ENCODE results near the gene PLN.

DNA sequence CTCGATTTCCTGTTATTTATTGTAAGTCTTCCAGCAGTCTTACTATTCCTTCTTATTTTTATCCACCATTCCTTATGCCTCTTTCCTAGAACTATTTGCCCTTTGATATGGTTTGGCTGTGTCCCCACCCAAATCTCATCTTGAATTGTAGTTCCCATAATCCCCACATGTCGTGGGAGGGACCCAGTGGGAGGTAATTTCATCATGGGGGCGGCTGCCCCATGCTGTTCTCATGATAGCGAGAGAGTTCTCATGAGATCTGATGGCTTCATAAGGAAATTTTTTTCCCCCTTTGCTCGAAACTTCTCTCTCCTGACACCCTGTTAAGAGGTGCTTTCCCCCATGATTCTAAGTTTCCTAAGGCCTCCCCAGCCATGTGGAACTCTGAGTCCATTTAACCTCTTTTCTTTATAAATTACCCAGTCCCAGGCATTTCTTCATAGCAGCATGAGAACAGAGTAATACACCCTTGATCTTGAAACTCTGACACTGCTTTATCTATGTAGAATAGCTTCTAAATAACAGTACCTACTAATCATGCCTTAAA, 48.8 kb downstream of the PLN start:
- TF ChIP-seq, protein P1, sequence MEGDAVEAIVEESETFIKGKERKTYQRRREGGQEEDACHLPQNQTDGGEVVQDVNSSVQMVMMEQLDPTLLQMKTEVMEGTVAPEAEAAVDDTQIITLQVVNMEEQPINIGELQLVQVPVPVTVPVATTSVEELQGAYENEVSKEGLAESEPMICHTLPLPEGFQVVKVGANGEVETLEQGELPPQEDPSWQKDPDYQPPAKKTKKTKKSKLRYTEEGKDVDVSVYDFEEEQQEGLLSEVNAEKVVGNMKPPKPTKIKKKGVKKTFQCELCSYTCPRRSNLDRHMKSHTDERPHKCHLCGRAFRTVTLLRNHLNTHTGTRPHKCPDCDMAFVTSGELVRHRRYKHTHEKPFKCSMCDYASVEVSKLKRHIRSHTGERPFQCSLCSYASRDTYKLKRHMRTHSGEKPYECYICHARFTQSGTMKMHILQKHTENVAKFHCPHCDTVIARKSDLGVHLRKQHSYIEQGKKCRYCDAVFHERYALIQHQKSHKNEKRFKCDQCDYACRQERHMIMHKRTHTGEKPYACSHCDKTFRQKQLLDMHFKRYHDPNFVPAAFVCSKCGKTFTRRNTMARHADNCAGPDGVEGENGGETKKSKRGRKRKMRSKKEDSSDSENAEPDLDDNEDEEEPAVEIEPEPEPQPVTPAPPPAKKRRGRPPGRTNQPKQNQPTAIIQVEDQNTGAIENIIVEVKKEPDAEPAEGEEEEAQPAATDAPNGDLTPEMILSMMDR (conservative IDR thresholded peaks at IDR 0.05 in 1 of 2, IDR thresholded peaks at IDR 0.05 in 1 of 2; ENCODE audit: extremely low read depth in 1 of 2, insufficient read depth in 1 of 2, low read depth in 1 of 2, low read length in 2 of 2) = no peak
- TF ChIP-seq EZH2 (IDR thresholded peaks at IDR 0.05; ENCODE audit: borderline replicate concordance, low read length) = no peak
